ENCODE results near the gene PPWD1.
"Not testable (repeated sequence)": the region's sequence is repeated elsewhere in the genome, so short reads cannot be mapped to it uniquely, and the experiment has no call there.

PPWD1 gene

GRCh38 chr5:65562731-65563701 lies at the start of gene PPWD1, which contains the start of gene CENPK:
PPWD1 (plus strand) TSS chr5:65563296; CDS start chr5:65563311, 15 bp downstream.
CENPK (minus strand) TSS chr5:65563168; CDS start chr5:65554907, 8,261 bp downstream.
- DNase-seq (ENCODE audit: low read depth, low spot score), result peak; percentile 98

GRCh38 chr5:65525726-65526125 lies 37.4 kb upstream of the PPWD1 start:
- DNase-seq (ENCODE audit: low read depth, low spot score), result no peak

GRCh38 chr5:65530904-65531303 lies 32.2 kb upstream of the PPWD1 start:
- DNase-seq (ENCODE audit: low read depth, low spot score), result no peak

GRCh38 chr5:65535529-65535987 lies 27.5 kb upstream of the PPWD1 start:
- DNase-seq (ENCODE audit: low read depth, low spot score), result peak; percentile 5

GRCh38 chr5:65539827-65540226 lies 23.3 kb upstream of the PPWD1 start:
- no peak for DNase-seq (ENCODE audit: low read depth, low spot score)

GRCh38 chr5:65544473-65544872 lies 18.6 kb upstream of the PPWD1 start:
- no peak for DNase-seq (ENCODE audit: low read depth, low spot score)

GRCh38 chr5:65546141-65546540 lies 17.0 kb upstream of the PPWD1 start:
- no peak for DNase-seq (ENCODE audit: low read depth, low spot score)

- DNase-seq (ENCODE audit: low read depth, low spot score), result no peak
Observed at GRCh38 chr5:65548281-65548680, 14.8 kb upstream of the PPWD1 start.

- DNase-seq (ENCODE audit: low read depth, low spot score), result no peak
Observed at GRCh38 chr5:65553941-65554340, 9.2 kb upstream of the PPWD1 start.

- DNase-seq (ENCODE audit: low read depth, low spot score), result no peak
Observed at GRCh38 chr5:65555287-65555686, 7.8 kb upstream of the PPWD1 start.

- DNase-seq (ENCODE audit: low read depth, low spot score), result no peak
Observed at GRCh38 chr5:65556181-65556580, 6.9 kb upstream of the PPWD1 start.

- no peak for DNase-seq (ENCODE audit: low read depth, low spot score)
Observed at GRCh38 chr5:65556718-65557117, 6.4 kb upstream of the PPWD1 start.

GRCh38 chr5:65563777-65564176 lies 681 bp downstream of the PPWD1 start:
- DNase-seq (ENCODE audit: low read depth, low spot score), result no peak

GRCh38 chr5:65566505-65566904 lies 3.4 kb downstream of the PPWD1 start:
- no peak for DNase-seq (ENCODE audit: low read depth, low spot score)

GRCh38 chr5:65570598-65571226 lies 7.6 kb downstream of the PPWD1 start:
- DNase-seq (ENCODE audit: low read depth, low spot score), result no peak

GRCh38 chr5:65577141-65577540 lies 14.0 kb downstream of the PPWD1 start:
- peak; percentile 64 for DNase-seq (ENCODE audit: low read depth, low spot score)

- no peak for DNase-seq (ENCODE audit: low read depth, low spot score)
Observed at GRCh38 chr5:65588694-65589093, 25.6 kb downstream of the PPWD1 start.

- DNase-seq (ENCODE audit: low read depth, low spot score), result not testable (repeated sequence)
Observed at GRCh38 chr5:65601761-65602160, 38.7 kb downstream of the PPWD1 start.

- DNase-seq (ENCODE audit: low read depth, low spot score), result peak; percentile 48
Observed at GRCh38 chr5:65611524-65611923, 48.4 kb downstream of the PPWD1 start.

- DNase-seq (ENCODE audit: low read depth, low spot score), result no peak
Observed at GRCh38 chr5:65612298-65612907, 49.3 kb downstream of the PPWD1 start.

GRCh38 chr5:65620021-65620420 lies 56.9 kb downstream of the PPWD1 start:
- DNase-seq (ENCODE audit: low read depth, low spot score), result no peak

GRCh38 chr5:65621961-65622360 lies 58.9 kb downstream of the PPWD1 start:
- DNase-seq (ENCODE audit: low read depth, low spot score), result not testable (repeated sequence)

Data from astrocyte of the hippocampus (primary cell).